Subcutaneous abdominal adipose tissue (tissue), 5 donors: ENCODE results near the gene GPATCH1.
"Not testable (repeated sequence)": the region's sequence is repeated elsewhere in the genome, so short reads cannot be mapped to it uniquely, and the experiment has no call there.

ENCODE experiments used
- H3K27ac ChIP-seq: one replicate; pipeline ENCODE4 v1.7.0; 2013; ENCODE audit warnings: low read depth, mild to moderate bottlenecking, inconsistent platforms, low read length, moderate library complexity
- H3K27me3 ChIP-seq, 5 donors: one replicate each; pipeline ENCODE4 v1.7.0; 2013; ENCODE audit warnings: low read length in 5 of 5, inconsistent platforms in 1 of 5; ENCODE audit not compliant: control insufficient read depth in 5 of 5, insufficient read depth in 4 of 5
- H3K36me3 ChIP-seq, 5 donors: one replicate each; pipeline ENCODE4 v1.7.0; 2013; ENCODE audit warnings: low read length in 5 of 5; ENCODE audit not compliant: control insufficient read depth in 5 of 5, insufficient read depth in 5 of 5
- H3K4me1 ChIP-seq, 5 donors: one replicate each; pipeline ENCODE4 v1.7.0; 2013; ENCODE audit warnings: low read length in 5 of 5, mild to moderate bottlenecking in 3 of 5, moderate library complexity in 1 of 5; ENCODE audit not compliant: control insufficient read depth in 5 of 5, insufficient read depth in 5 of 5
- H3K4me3 ChIP-seq, 5 donors: one replicate each; pipeline ENCODE4 v1.7.0; 2013; ENCODE audit warnings: low read length in 5 of 5, low read depth in 1 of 5
- H3K9ac ChIP-seq, 5 donors: one replicate each; pipeline ENCODE4 v1.7.0; 2013; ENCODE audit warnings: low read length in 5 of 5, mild to moderate bottlenecking in 4 of 5, moderate library complexity in 3 of 5
- H3K9me3 ChIP-seq, 5 donors: one replicate each; pipeline ENCODE4 v1.7.0; 2013; ENCODE audit warnings: low read length in 5 of 5; ENCODE audit not compliant: control insufficient read depth in 5 of 5
- donor health status: healthy.
- donor health status: healthy.
- donor health status: healthy.
- donor health status: healthy.
- donor health status: healthy.

GPATCH1 gene

GRCh38 chr19:33114312-33114711 is 33.3 kb downstream of the GPATCH1 start:
- Histone ChIP-seq H3K4me3 (no peak overlapping the region), H3K27me3 (no peaks in the 10 kb centered on the region), H3K4me1 (no peaks in the 10 kb centered on the region), H3K9me3 (no peaks in the 10 kb centered on the region), H3K36me3 (peaks cover 22 to 88% (median 73%) of the 10 kb centered on the region in 5 donors), H3K27ac (no peak overlapping the region), H3K9ac (no peak overlapping the region)

- H3K9me3 ChIP-seq = no peaks in the 10 kb centered on the region
- H3K36me3 ChIP-seq = peaks cover 13 to 72% (median 49%) of the 10 kb centered on the region in 5 donors
- H3K27me3 ChIP-seq = no peaks in the 10 kb centered on the region
- H3K4me1 ChIP-seq = no peaks in the 10 kb centered on the region
- no peak overlapping the region for H3K4me3 ChIP-seq
- no peak overlapping the region for H3K9ac ChIP-seq
- no peak overlapping the region for H3K27ac ChIP-seq
Observed at GRCh38 chr19:33117501-33117900, 36.5 kb downstream of the GPATCH1 start.

GRCh38 chr19:33118643-33119042 is 37.7 kb downstream of the GPATCH1 start:
- H3K4me1 ChIP-seq = no peaks in the 10 kb centered on the region
- no peak overlapping the region for H3K9ac ChIP-seq
- H3K4me3 ChIP-seq = no peak overlapping the region
- H3K9me3 ChIP-seq = no peaks in the 10 kb centered on the region
- no peak overlapping the region for H3K27ac ChIP-seq
- H3K36me3 ChIP-seq = peaks cover 7 to 60% (median 39%) of the 10 kb centered on the region in 5 donors
- H3K27me3 ChIP-seq = no peaks in the 10 kb centered on the region

GRCh38 chr19:33124207-33125098 is 43.5 kb downstream of the GPATCH1 start:
- no peak overlapping the region for H3K4me3 ChIP-seq
- H3K9me3 ChIP-seq = no peaks in the 10 kb centered on the region
- no peaks in the 10 kb centered on the region for H3K27me3 ChIP-seq
- no peak overlapping the region for H3K9ac ChIP-seq
- peaks cover 0 to 4% (median 0%) of the 10 kb centered on the region in 5 donors for H3K4me1 ChIP-seq
- H3K36me3 ChIP-seq = peaks cover 0 to 46% (median 27%) of the 10 kb centered on the region in 5 donors
- H3K27ac ChIP-seq = no peak overlapping the region

- no peak overlapping the region for H3K27ac ChIP-seq
- peak overlapping the region in 1 of 5 donors; percentile 53 for H3K9ac ChIP-seq
- H3K27me3 ChIP-seq = no peaks in the 10 kb centered on the region
- H3K9me3 ChIP-seq = no peaks in the 10 kb centered on the region
- peaks cover 0 to 59% (median 34%) of the 10 kb centered on the region in 5 donors for H3K36me3 ChIP-seq
- peaks cover 0 to 4% (median 0%) of the 10 kb centered on the region in 5 donors for H3K4me1 ChIP-seq
- H3K4me3 ChIP-seq = peak overlapping the region in 1 of 5 donors; percentile 40
Observed at GRCh38 chr19:33125929-33126388, 45.0 kb downstream of the GPATCH1 start.

- peaks cover 0 to 62% (median 32%) of the 10 kb centered on the region in 5 donors for H3K36me3 ChIP-seq
- H3K27me3 ChIP-seq, H3K4me3 ChIP-seq, H3K9ac ChIP-seq, H3K27ac ChIP-seq, H3K4me1 ChIP-seq, H3K9me3 ChIP-seq: not testable (repeated sequence)
Observed at GRCh38 chr19:33126712-33127111, 45.7 kb downstream of the GPATCH1 start.

GRCh38 chr19:33129901-33130300 is 48.9 kb downstream of the GPATCH1 start:
- Histone ChIP-seq H3K4me1 (peaks cover 0 to 4% (median 0%) of the 10 kb centered on the region in 5 donors), H3K4me3 (no peak overlapping the region), H3K9me3 (no peaks in the 10 kb centered on the region), H3K9ac (no peak overlapping the region), H3K27me3 (peaks cover 0 to 4% (median 2%) of the 10 kb centered on the region in 5 donors), H3K27ac (no peak overlapping the region), H3K36me3 (peaks cover 0 to 50% (median 26%) of the 10 kb centered on the region in 5 donors)

GRCh38 chr19:33130433-33130832 is 49.5 kb downstream of the GPATCH1 start:
- Histone ChIP-seq H3K36me3 (peaks cover 0 to 48% (median 23%) of the 10 kb centered on the region in 5 donors), H3K27ac (no peak overlapping the region), H3K27me3 (peaks cover 0 to 8% (median 6%) of the 10 kb centered on the region in 5 donors), H3K9me3 (no peaks in the 10 kb centered on the region), H3K4me1 (peaks cover 0 to 4% (median 0%) of the 10 kb centered on the region in 5 donors), H3K4me3 (no peak overlapping the region), H3K9ac (no peak overlapping the region)

GRCh38 chr19:33132021-33132420 is 51.0 kb downstream of the GPATCH1 start, which contains the start of gene WDR88:
Gene WDR88 (plus strand): TSS chr19:33132114. CDS start chr19:33132170, 56 bp downstream.
- no peak within 1 kb of the TSS for H3K27ac ChIP-seq
- H3K9ac ChIP-seq = no peak within 1 kb of the TSS
- H3K4me1 ChIP-seq = no peaks in the 10 kb centered on the region
- peaks cover 0 to 46% (median 23%) of the 10 kb centered on the region in 5 donors for H3K36me3 ChIP-seq
- no peak within 1 kb of the TSS for H3K4me3 ChIP-seq
- no peaks in the 10 kb centered on the region for H3K9me3 ChIP-seq
- H3K27me3 ChIP-seq = peaks cover 0 to 10% (median 6%) of the 10 kb centered on the region in 5 donors

- Histone ChIP-seq H3K4me3 (no peak overlapping the region), H3K36me3 (peaks cover 0 to 45% (median 23%) of the 10 kb centered on the region in 5 donors), H3K9me3 (no peaks in the 10 kb centered on the region), H3K27me3 (peaks cover 0 to 10% (median 6%) of the 10 kb centered on the region in 5 donors), H3K27ac (no peak overlapping the region), H3K4me1 (no peaks in the 10 kb centered on the region), H3K9ac (no peak overlapping the region)
Observed at GRCh38 chr19:33132425-33132824, 51.4 kb downstream of the GPATCH1 start.
